Testis (tissue), 2 donors: ENCODE measurements around the gene SRSF11.

Source experiments
- POLR2A ChIP-seq: fragments of 450-650 bp; IDR thresholded peaks from one replicate; pipeline ENCODE4 v1.6.1; 2017; ENCODE audit warnings: antibody characterized with exemption, mild to moderate bottlenecking, moderate library complexity
- TF ChIP-seq, protein P1 (sequence below), 3 experiments: fragments of 450-650 bp in 2 of 3; fragments of 200-600 bp in 1 of 3; sonication (generic) in 1 of 3; IDR thresholded peaks; one replicate each; pipeline ENCODE4 v1.5.1; 2016 to 2019; ENCODE audit warnings: antibody characterized with exemption in 3 of 3, mild to moderate bottlenecking in 2 of 3, moderate library complexity in 1 of 3

DNA sequence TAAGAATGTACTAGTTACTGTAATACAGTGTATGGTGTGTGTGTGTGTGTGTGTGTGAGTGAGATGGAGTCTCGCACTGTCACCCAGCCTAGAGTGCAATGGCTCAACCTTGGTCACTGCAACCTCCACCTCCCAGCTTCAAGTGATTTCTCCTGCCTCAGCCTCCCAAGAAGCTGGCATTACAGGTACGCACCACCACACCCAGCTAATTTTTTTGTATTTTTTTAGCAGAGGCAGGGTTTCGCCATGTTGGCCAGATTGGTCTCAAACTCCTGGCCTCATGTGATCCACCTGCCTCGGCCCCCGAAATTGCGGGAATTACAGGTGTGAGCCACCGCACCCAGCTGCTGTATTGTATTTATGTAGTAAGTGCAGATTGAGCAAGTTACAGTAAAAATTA is 12.9 kb upstream of the SRSF11 start:
- TF ChIP-seq, protein P1, sequence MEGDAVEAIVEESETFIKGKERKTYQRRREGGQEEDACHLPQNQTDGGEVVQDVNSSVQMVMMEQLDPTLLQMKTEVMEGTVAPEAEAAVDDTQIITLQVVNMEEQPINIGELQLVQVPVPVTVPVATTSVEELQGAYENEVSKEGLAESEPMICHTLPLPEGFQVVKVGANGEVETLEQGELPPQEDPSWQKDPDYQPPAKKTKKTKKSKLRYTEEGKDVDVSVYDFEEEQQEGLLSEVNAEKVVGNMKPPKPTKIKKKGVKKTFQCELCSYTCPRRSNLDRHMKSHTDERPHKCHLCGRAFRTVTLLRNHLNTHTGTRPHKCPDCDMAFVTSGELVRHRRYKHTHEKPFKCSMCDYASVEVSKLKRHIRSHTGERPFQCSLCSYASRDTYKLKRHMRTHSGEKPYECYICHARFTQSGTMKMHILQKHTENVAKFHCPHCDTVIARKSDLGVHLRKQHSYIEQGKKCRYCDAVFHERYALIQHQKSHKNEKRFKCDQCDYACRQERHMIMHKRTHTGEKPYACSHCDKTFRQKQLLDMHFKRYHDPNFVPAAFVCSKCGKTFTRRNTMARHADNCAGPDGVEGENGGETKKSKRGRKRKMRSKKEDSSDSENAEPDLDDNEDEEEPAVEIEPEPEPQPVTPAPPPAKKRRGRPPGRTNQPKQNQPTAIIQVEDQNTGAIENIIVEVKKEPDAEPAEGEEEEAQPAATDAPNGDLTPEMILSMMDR (IDR thresholded peaks at IDR 0.05) = no peak
- TF ChIP-seq POLR2A = no peak
